Stomach (tissue), 4 donors: ENCODE results near the gene KIT.

Experiments
- CTCF ChIP-seq, 7 experiments: fragments of 450-650 bp in 4 of 7; fragments of 200-600 bp in 3 of 7; sonication (generic) in 3 of 7; IDR thresholded peaks; one replicate each; pipeline ENCODE4 v1.5.1; 2016 to 2019; ENCODE audit warnings: antibody characterized with exemption in 7 of 7, control low read depth in 2 of 7, mild to moderate bottlenecking in 1 of 7
- EP300 ChIP-seq: sonication (generic); formaldehyde crosslinking; IDR thresholded peaks from one replicate; pipeline ENCODE4 v1.6.1; 2017; ENCODE audit warnings: antibody characterized with exemption
- POLR2A ChIP-seq, 4 donors: fragments of 450-650 bp; IDR thresholded peaks; one replicate each; pipeline ENCODE4 v1.6.1; 2016; ENCODE audit warnings: antibody characterized with exemption in 4 of 4, control low read depth in 2 of 4, mild to moderate bottlenecking in 1 of 4, moderate library complexity in 1 of 4
- POLR2AphosphoS5 ChIP-seq, 3 donors: sonication (generic); formaldehyde crosslinking; IDR thresholded peaks; one replicate each; pipeline ENCODE4 v1.6.1; 2016; ENCODE audit warnings: antibody characterized with exemption in 3 of 3

GRCh38 chr4:54678826-54679225 is 21.1 kb downstream of the KIT start:
- TF ChIP-seq CTCF (IDR thresholded peaks at IDR 0.05) (no peak), POLR2A (IDR thresholded peaks at IDR 0.05) (no peak), EP300 (no peak), POLR2AphosphoS5 (IDR thresholded peaks at IDR 0.05) (no peak)
